Lower lobe of right lung (tissue), 2 donors: ENCODE data around the gene CMIP. TPM values are rescaled to one million over a fixed set of nuclear protein-coding genes. Genes with fewer than 3 reads are reported as not detected.

Experiments
- ATAC-seq, 2 donors: fragments of 200-7000 bp; cut with Tn5 transposase; one replicate each; pipeline ENCODE4 v1.9.1; 2020 to 2022; ENCODE audit warnings: mild to moderate bottlenecking in 2 of 2, moderate library complexity in 2 of 2
- DNase-seq: peaks from one replicate; pipeline ENCODE4 v3.0.0-alpha.2; 2020
- H3K27ac ChIP-seq: fragments of 200-600 bp; one replicate; pipeline ENCODE4 v1.8.0; 2022
- H3K27me3 ChIP-seq: fragments of 200-600 bp; one replicate; pipeline ENCODE4 v1.8.0; 2022; ENCODE audit warnings: low read depth
- H3K36me3 ChIP-seq: fragments of 200-600 bp; one replicate; pipeline ENCODE4 v1.8.0; 2022; ENCODE audit warnings: mild to moderate bottlenecking
- H3K4me1 ChIP-seq: fragments of 200-600 bp; one replicate; pipeline ENCODE4 v1.8.0; 2022
- H3K4me3 ChIP-seq: fragments of 200-600 bp; one replicate; pipeline ENCODE4 v1.8.0; 2022; ENCODE audit warnings: mild to moderate bottlenecking
- H3K9me3 ChIP-seq: fragments of 200-600 bp; one replicate; pipeline ENCODE4 v1.8.0; 2022
- intact Hi-C: fragments of 100-400 bp; cut with DNase I; formaldehyde crosslinking; loops from one replicate; pipeline ENCODE4 v1.11.0; 2022
- total RNA-seq: library from RNA; stranded (reverse); fragmentation: NEBNext Ultra II Directional; extraction: Animal tissue kit (Norgen Biotek cat#: 25700); gene quantifications from one replicate; pipeline ENCODE4 v1.2.1, GENCODE V29; 2021
- TF ChIP-seq, protein P1 (sequence below): fragments of 200-600 bp; IDR thresholded peaks from one replicate; pipeline ENCODE4 v1.8.0; 2022; ENCODE audit warnings: antibody characterized with exemption, mild to moderate bottlenecking
- donor health status: DM: no; HTN: yes; CAD: no; lungs with severe emphysema.

Gene CMIP
- total RNA-seq, 1 donor from 2014 or later, result 77.4 TPM

DNA sequence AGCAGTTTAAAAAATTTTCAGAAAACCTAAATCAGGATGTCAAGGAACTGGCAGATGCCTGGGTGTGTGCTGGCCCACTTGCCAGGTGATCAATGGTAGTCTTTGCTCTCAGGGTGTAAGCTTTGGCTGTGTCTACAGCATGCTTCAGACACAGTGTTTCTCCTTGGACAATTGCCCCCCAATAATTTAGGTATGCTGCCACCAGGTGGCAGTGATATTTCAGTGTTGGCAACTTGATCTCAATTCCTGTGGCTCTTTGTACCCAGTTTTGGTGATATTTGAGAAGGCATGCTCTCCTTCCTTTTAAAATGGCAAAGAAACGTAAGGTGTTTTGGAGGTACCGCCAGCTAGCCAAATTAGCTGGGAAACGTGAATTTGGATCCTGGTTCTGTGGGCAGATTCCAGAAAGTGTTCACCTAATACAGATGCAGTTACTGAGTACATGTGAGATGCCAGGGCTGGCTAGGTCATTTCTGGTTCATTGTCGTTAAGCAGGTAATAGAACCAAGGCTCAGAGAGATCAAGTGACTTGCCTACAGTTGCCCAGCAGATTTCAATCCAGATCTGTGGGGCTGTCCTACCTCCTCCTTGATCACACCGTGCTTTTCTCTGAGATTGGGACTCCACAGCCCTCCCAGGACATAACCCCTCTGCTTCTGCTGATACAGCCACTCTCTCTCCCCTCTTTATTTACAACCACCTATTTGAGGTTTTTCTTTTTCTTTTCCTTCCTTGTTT, 178.9 kb downstream of the CMIP start:
- peaks cover 15% of the 10 kb centered on the region for H3K4me1 ChIP-seq
- peaks cover 30% of the 10 kb centered on the region for H3K36me3 ChIP-seq
- ATAC-seq (no peak), DNase-seq (no peak)
- intact Hi-C loops, result no loop called here
- H3K27me3 ChIP-seq, result no peaks in the 10 kb centered on the region
- H3K9me3 ChIP-seq, result no peaks in the 10 kb centered on the region
- H3K27ac ChIP-seq, result no peak overlapping the region
- TF ChIP-seq, protein P1, sequence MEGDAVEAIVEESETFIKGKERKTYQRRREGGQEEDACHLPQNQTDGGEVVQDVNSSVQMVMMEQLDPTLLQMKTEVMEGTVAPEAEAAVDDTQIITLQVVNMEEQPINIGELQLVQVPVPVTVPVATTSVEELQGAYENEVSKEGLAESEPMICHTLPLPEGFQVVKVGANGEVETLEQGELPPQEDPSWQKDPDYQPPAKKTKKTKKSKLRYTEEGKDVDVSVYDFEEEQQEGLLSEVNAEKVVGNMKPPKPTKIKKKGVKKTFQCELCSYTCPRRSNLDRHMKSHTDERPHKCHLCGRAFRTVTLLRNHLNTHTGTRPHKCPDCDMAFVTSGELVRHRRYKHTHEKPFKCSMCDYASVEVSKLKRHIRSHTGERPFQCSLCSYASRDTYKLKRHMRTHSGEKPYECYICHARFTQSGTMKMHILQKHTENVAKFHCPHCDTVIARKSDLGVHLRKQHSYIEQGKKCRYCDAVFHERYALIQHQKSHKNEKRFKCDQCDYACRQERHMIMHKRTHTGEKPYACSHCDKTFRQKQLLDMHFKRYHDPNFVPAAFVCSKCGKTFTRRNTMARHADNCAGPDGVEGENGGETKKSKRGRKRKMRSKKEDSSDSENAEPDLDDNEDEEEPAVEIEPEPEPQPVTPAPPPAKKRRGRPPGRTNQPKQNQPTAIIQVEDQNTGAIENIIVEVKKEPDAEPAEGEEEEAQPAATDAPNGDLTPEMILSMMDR, result peak; percentile 62
- H3K4me3 ChIP-seq, result no peak overlapping the region

DNA sequence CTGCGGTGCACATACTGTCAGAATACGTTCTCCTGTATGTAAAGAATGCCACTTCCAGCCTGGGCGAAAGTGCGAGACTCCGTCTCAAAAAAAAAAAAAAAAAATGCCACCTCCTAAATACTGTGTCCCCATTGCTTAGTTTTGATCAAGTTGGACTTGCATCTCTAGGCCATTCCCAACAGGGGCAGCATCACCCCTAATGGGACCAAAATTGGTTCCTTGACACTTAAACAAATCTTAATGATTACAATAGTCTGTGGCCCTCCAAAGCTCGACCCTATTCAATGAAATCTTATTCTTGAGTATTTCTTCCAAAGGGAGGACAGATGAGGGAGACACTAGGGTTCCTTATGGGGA, 179.8 kb downstream of the CMIP start:
- Histone ChIP-seq H3K27ac (no peak overlapping the region), H3K27me3 (no peaks in the 10 kb centered on the region), H3K4me3 (no peak overlapping the region), H3K36me3 (peaks cover 21% of the 10 kb centered on the region), H3K4me1 (peaks cover 15% of the 10 kb centered on the region), H3K9me3 (no peaks in the 10 kb centered on the region)
- TF ChIP-seq, protein P1, result no peak
- DNase-seq (no peak), ATAC-seq (no peak)
- intact Hi-C loops, result no loop called here

DNA sequence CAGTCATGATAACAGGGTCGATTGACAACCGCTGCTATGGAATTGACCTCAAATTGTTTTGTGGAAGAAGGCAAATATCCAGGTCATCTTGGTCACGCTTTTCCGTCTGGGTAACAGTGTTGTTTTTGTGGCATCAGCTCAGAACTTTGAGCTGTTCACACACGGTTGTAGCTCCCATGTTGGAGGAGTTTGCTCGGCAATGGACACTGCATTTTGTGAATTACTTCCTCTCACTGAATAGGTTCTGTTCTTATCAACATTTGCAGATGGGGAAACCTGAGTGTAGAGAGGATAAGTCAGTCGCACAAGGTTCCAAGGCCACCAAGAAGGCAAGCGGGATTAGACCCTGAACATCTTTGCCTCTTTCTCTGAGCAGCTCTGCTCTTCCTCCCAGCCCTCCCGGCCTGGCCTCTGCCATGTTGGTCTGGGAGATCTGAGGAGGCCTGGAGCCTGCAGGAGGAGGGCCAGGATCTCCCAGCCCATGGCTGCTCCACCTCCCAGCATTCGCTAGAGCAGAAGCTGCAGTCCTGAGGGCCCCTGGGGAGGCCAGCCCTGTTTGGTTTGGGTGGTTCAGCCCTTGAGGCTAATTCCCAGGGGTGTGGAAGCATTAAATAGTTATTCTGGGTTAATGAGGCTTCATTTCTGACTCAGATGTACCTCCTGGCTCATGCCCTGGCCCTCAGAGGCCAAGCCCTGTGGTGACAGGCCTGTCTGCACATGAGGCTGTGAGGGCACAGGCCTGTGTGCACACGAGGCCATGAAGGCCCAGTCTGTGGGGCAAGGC, 180.3 kb downstream of the CMIP start:
- H3K4me1 ChIP-seq, result peaks cover 15% of the 10 kb centered on the region
- H3K9me3 ChIP-seq, result no peaks in the 10 kb centered on the region
- ATAC-seq (peak; percentile 1 to 13), DNase-seq (no peak)
- intact Hi-C loops, result no loop called here
- peaks cover 22% of the 10 kb centered on the region for H3K36me3 ChIP-seq
- H3K4me3 ChIP-seq, result no peak overlapping the region
- TF ChIP-seq, protein P1, result no peak
- peak overlapping the region; percentile 51 for H3K27ac ChIP-seq
- H3K27me3 ChIP-seq, result no peaks in the 10 kb centered on the region

DNA sequence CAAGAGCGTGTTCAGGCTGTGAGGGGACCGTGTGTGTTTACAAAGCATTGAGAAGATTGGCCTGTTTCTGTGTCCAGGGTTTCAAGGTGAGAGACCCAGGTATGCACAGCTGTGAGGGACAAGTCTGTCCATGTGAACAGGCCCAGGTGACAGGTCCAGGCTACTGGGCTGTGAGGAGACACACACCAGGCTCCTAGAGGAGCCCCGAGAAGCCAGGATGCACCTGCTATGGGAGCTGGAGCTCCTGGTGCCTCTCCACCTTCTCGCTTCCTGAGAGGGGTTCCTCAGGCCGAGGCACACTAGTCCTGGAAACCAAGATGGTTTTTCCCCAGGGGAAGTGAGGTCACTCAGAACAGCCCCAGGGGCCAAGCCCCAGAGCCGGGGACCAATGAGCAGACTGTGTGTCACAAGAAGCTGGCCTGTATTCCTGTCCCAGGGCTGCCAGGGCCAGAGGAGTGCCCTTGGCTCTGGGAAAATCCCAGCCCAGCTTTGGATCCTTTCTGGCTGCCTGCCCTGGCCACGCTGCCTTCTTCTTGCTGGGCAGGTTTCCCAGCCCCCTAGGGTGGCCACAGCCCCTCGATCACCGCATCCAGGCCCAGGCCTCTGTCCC, 181.0 kb downstream of the CMIP start:
- Histone ChIP-seq H3K4me3 (no peak overlapping the region), H3K4me1 (peaks cover 15% of the 10 kb centered on the region), H3K27ac (peak overlapping the region; percentile 51), H3K27me3 (no peaks in the 10 kb centered on the region), H3K9me3 (no peaks in the 10 kb centered on the region), H3K36me3 (peaks cover 28% of the 10 kb centered on the region)
- intact Hi-C loops, result no loop called here
- TF ChIP-seq, protein P1, result no peak
- peak; percentile 64 for DNase-seq
- peak; percentile 74 to 81 for ATAC-seq

DNA sequence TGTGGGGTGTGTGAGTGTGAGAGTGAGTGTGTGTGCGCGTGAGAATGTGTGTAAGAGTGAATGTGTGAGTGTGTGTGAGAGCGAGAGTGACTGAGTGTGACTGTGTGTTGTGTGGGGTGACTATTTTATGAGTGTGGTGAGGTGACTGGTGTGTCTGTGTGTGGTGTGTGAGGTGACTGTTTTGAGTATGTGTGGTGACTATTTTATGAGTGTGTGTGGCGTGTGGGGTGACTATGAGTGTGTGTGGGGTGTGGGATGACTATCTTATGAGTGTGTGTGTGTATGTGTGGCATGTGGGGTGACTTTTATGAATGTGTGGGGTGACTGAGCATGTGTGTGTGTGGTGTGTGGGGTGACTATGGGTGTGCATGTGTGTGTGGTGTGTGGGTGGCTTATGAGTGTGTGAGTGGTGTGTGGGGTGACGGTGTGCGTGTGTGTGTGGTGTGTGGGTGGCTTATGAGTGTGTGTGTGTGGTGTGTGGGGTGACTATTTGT, 181.6 kb downstream of the CMIP start:
- TF ChIP-seq, protein P1, result no peak
- Histone ChIP-seq H3K27me3 (no peaks in the 10 kb centered on the region), H3K9me3 (no peaks in the 10 kb centered on the region), H3K4me3 (no peak overlapping the region), H3K4me1 (peaks cover 15% of the 10 kb centered on the region), H3K36me3 (peaks cover 24% of the 10 kb centered on the region), H3K27ac (no peak overlapping the region)
- intact Hi-C loops, result no loop called here
- DNase-seq, result no peak
- ATAC-seq, result peak; percentile 5 to 7
